HCT116 (cell line): ENCODE measurements around the gene ALDH3A1.

Source experiments
- EZH2 ChIP-seq: fragments of 200-600 bp; sonication (generic); IDR thresholded peaks from 2 replicates; pipeline ENCODE4 v1.6.1; 2017; ENCODE audit warnings: antibody characterized with exemption, mixed run types
- EZH2phosphoT487 ChIP-seq: fragments of 200-600 bp; IDR thresholded peaks from 2 replicates; pipeline ENCODE4 v1.6.1; 2018; ENCODE audit warnings: antibody characterized with exemption, borderline replicate concordance
- JUND ChIP-seq: IDR thresholded peaks from 2 replicates; pipeline ENCODE4 v1.6.1; 2012
- POLR2A ChIP-seq: IDR thresholded peaks from 2 replicates; pipeline ENCODE4 v1.7.0; 2011; ENCODE audit warnings: borderline replicate concordance; ENCODE audit not compliant: insufficient read depth, insufficient read length; ENCODE audit errors: extremely low read depth
- POLR2AphosphoS5 ChIP-seq: IDR thresholded peaks from 2 replicates; pipeline ENCODE4 v1.6.1; 2011; ENCODE audit warnings: mild to moderate bottlenecking, low read depth, low read length, moderate library complexity
- RAD21 ChIP-seq: IDR thresholded peaks from 2 replicates; pipeline ENCODE4 v1.6.1; 2012; ENCODE audit warnings: low read depth, mild to moderate bottlenecking
- SIN3A ChIP-seq: IDR thresholded peaks from 2 replicates; pipeline ENCODE4 v1.6.1; 2012; ENCODE audit warnings: low read depth
- SP1 ChIP-seq: IDR thresholded peaks from 2 replicates; pipeline ENCODE4 v1.6.1; 2012; ENCODE audit warnings: low read depth
- SRF ChIP-seq: IDR thresholded peaks from 2 replicates; pipeline ENCODE4 v1.6.1; 2012; ENCODE audit warnings: low read depth
- TCF7L2 ChIP-seq: IDR thresholded peaks from 2 replicates; pipeline ENCODE4 v1.7.0; 2011; ENCODE audit warnings: borderline replicate concordance, inconsistent platforms; ENCODE audit not compliant: insufficient read depth, insufficient read length; ENCODE audit errors: extremely low read depth
- YY1 ChIP-seq: IDR thresholded peaks from 2 replicates; pipeline ENCODE4 v1.6.1; 2011; ENCODE audit warnings: low read length, low read depth, moderate library complexity, mild to moderate bottlenecking; ENCODE audit not compliant: insufficient replicate concordance; ENCODE audit errors: extremely low read depth
- ZNF274 ChIP-seq: fragments of 200-500 bp; sonication (Bioruptor generic); IDR thresholded peaks from 2 replicates; pipeline ENCODE4 v1.6.1; 2014; ENCODE audit warnings: mild to moderate bottlenecking, low read depth, low read length, inconsistent platforms
- TF ChIP-seq, protein P1 (sequence below), 3 experiments: fragments of 200-600 bp in 1 of 3; sonication (generic) in 1 of 3; IDR thresholded peaks in 2 of 3; conservative IDR thresholded peaks in 1 of 3; 2 replicates each; pipeline ENCODE4 v1.5.1; 2012 to 2017; ENCODE audit warnings: low read depth in 2 of 3, low read length in 2 of 3, antibody characterized with exemption in 1 of 3, borderline replicate concordance in 1 of 3, control low read depth in 1 of 3, mild to moderate bottlenecking in 1 of 3, mixed read lengths in 1 of 3, mixed run types in 1 of 3, moderate library complexity in 1 of 3; ENCODE audit not compliant: insufficient read depth in 1 of 3
- TF ChIP-seq, protein P2 (sequence below): IDR thresholded peaks from 2 replicates; pipeline ENCODE4 v1.6.1; 2012

- TF ChIP-seq, protein P1, sequence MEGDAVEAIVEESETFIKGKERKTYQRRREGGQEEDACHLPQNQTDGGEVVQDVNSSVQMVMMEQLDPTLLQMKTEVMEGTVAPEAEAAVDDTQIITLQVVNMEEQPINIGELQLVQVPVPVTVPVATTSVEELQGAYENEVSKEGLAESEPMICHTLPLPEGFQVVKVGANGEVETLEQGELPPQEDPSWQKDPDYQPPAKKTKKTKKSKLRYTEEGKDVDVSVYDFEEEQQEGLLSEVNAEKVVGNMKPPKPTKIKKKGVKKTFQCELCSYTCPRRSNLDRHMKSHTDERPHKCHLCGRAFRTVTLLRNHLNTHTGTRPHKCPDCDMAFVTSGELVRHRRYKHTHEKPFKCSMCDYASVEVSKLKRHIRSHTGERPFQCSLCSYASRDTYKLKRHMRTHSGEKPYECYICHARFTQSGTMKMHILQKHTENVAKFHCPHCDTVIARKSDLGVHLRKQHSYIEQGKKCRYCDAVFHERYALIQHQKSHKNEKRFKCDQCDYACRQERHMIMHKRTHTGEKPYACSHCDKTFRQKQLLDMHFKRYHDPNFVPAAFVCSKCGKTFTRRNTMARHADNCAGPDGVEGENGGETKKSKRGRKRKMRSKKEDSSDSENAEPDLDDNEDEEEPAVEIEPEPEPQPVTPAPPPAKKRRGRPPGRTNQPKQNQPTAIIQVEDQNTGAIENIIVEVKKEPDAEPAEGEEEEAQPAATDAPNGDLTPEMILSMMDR (IDR thresholded peaks at IDR 0.05 in 2 of 3, conservative IDR thresholded peaks at IDR 0.05 in 1 of 3; ENCODE audit: borderline replicate concordance in 1 of 3, insufficient read depth in 1 of 3, low read depth in 2 of 3, low read length in 2 of 3), result peak; percentile 58 to 85 (median 71)
- TF ChIP-seq POLR2A (no peak), SP1 (no peak), SRF (no peak), POLR2AphosphoS5 (peak; percentile 68), EZH2 (no peak), EZH2phosphoT487 (no peak), YY1 (no peak), ZNF274 (no peak), RAD21 (peak; percentile 47; the same call in 1 of the 2 replicates), TCF7L2 (no peak), JUND (no peak), SIN3A (no peak)
- TF ChIP-seq, protein P2, sequence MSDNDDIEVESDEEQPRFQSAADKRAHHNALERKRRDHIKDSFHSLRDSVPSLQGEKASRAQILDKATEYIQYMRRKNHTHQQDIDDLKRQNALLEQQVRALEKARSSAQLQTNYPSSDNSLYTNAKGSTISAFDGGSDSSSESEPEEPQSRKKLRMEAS, result peak; percentile 80
Observed at GRCh38 chr17:19744922-19745757, 3.0 kb downstream of the ALDH3A1 start.
